ENCODE measurements around the gene FUS.

DNA sequence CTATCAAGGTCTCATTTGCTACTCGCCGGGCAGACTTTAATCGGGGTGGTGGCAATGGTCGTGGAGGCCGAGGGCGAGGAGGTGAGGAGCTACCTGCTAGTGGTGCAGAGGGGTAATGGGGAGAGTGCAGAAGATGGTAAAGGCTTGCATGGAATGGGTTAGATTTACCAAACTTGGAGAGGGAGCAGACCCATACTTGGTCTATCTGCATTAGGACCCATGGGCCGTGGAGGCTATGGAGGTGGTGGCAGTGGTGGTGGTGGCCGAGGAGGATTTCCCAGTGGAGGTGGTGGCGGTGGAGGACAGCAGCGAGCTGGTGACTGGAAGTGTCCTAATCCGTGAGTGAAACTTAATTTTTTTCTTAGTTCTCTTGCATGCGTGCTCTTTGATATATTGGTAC, 10.1 kb downstream of the FUS start:
- TF ChIP-seq ZBTB26 (CRISPR knock-in tag; IDR thresholded peaks at IDR 0.05; ENCODE audit: borderline replicate concordance) (no peak), IRF2 (CRISPR knock-in tag; IDR thresholded peaks at IDR 0.05) (no peak), PRPF4 (IDR thresholded peaks at IDR 0.05; ENCODE audit: low read depth, low read length, poor library complexity, severe bottlenecking) (no peak), HBP1 (CRISPR knock-in tag; IDR thresholded peaks at IDR 0.05; ENCODE audit: low read depth) (no peak), ZNF180 (CRISPR knock-in tag; IDR thresholded peaks at IDR 0.05; ENCODE audit: borderline replicate concordance, low read depth) (no peak), CBX5 (CRISPR knock-in tag; IDR thresholded peaks at IDR 0.05; ENCODE audit: borderline replicate concordance) (no peak), EZH2 (conservative IDR thresholded peaks at IDR 0.05; ENCODE audit: low read depth, low read length) (no peak), GTF3A (CRISPR knock-in tag; conservative IDR thresholded peaks at IDR 0.05) (no peak), ZNF441 (CRISPR knock-in tag; IDR thresholded peaks at IDR 0.05; ENCODE audit: borderline replicate concordance) (no peak)
- TF ChIP-seq, protein P1, sequence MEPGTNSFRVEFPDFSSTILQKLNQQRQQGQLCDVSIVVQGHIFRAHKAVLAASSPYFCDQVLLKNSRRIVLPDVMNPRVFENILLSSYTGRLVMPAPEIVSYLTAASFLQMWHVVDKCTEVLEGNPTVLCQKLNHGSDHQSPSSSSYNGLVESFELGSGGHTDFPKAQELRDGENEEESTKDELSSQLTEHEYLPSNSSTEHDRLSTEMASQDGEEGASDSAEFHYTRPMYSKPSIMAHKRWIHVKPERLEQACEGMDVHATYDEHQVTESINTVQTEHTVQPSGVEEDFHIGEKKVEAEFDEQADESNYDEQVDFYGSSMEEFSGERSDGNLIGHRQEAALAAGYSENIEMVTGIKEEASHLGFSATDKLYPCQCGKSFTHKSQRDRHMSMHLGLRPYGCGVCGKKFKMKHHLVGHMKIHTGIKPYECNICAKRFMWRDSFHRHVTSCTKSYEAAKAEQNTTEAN (CRISPR knock-in tag; conservative IDR thresholded peaks at IDR 0.05) = no peak

All from HepG2 (cell line).